Smooth muscle cell (in vitro differentiated cells): ENCODE data around the gene FYB2. TPM values are rescaled to one million over a fixed set of nuclear protein-coding genes. Genes with fewer than 3 reads are reported as not detected.
A peak's percentile ranks its signal among the peaks of the same experiment; 100 is the strongest.

ENCODE experiments used
- DNase-seq: peaks from one replicate; lab custom pipeline; 2025; ENCODE audit not compliant: unreplicated experiment; lab: John Stamatoyannopoulos, UW
- H2AFZ ChIP-seq: fragments of 200-600 bp; sonication (generic); 2 replicates; pipeline ENCODE4 v1.6.0; 2016; ENCODE audit warnings: antibody characterized with exemption, low read depth, mild to moderate bottlenecking
- H3F3A ChIP-seq: fragments of 200-600 bp; sonication (generic); 2 replicates; pipeline ENCODE4 v1.6.0; 2017; ENCODE audit warnings: antibody characterized with exemption, low read depth
- H3K27ac ChIP-seq: fragments of 200-600 bp; sonication (generic); 2 replicates; pipeline ENCODE4 v1.5.1; 2016; ENCODE audit warnings: low read depth, mild to moderate bottlenecking
- H3K27me3 ChIP-seq: fragments of 200-600 bp; sonication (generic); 2 replicates; pipeline ENCODE4 v1.6.1; 2016; ENCODE audit warnings: low read depth, mild to moderate bottlenecking
- H3K36me3 ChIP-seq: fragments of 200-600 bp; sonication (generic); 2 replicates; pipeline ENCODE4 v1.5.1; 2016; ENCODE audit warnings: low read depth
- H3K4me1 ChIP-seq: fragments of 200-600 bp; sonication (generic); 2 replicates; pipeline ENCODE4 v1.5.1; 2016; ENCODE audit warnings: low read depth
- H3K4me2 ChIP-seq: fragments of 200-600 bp; sonication (generic); 2 replicates; pipeline ENCODE4 v1.6.0; 2016; ENCODE audit warnings: mild to moderate bottlenecking
- H3K4me3 ChIP-seq: fragments of 200-600 bp; sonication (generic); 2 replicates; pipeline ENCODE4 v1.5.1; 2016; ENCODE audit warnings: mild to moderate bottlenecking
- H3K79me2 ChIP-seq: fragments of 200-600 bp; sonication (generic); 2 replicates; pipeline ENCODE4 v1.6.0; 2016; ENCODE audit warnings: low read depth, mild to moderate bottlenecking
- H3K9ac ChIP-seq: fragments of 200-600 bp; sonication (generic); 2 replicates; pipeline ENCODE4 v1.6.0; 2016; ENCODE audit warnings: low read depth
- H3K9me3 ChIP-seq: fragments of 200-600 bp; sonication (generic); replicated peaks from 2 replicates; pipeline ENCODE4 v1.5.1; 2016; ENCODE audit warnings: low read depth
- H4K20me1 ChIP-seq: fragments of 200-600 bp; sonication (generic); 2 replicates; pipeline ENCODE4 v1.6.0; 2016; ENCODE audit warnings: low read depth
- CTCF ChIP-seq: fragments of 200-600 bp; sonication (generic); IDR thresholded peaks from 2 replicates; pipeline ENCODE4 v1.5.1; 2017; ENCODE audit warnings: borderline replicate concordance, mild to moderate bottlenecking, antibody characterized with exemption; ENCODE audit not compliant: insufficient read depth, poor library complexity, severe bottlenecking
- WGBS: methylation state at CpG from one replicate; pipeline ENCODE4 v1.1.7; 2016; ENCODE audit warnings: low lambda C conversion rate; 5-methylcytosine and 5-hydroxymethylcytosine counted together
- polyA plus RNA-seq: library from polyadenylated mRNA; unstranded; fragments of >200 nt; fragmentation: Nextera tagmentation; extraction: Ambion mirVana; gene quantifications from 2 replicates; pipeline ENCODE4 v1.2.1, GENCODE V29; 2016
- total RNA-seq: library from RNA; depleted of rRNA; stranded (reverse); fragments of >200 nt; gene quantifications from 2 replicates; pipeline ENCODE4 v1.2.3, GENCODE V29; 2014

Gene FYB2
- total and polyA plus RNA-seq, 2 experiments from 2014 or later: 0.65 to 3.6 TPM

GRCh38 chr1:56696663-56697062, 122.5 kb downstream of the FYB2 start:
- Histone ChIP-seq H3K27ac (no peak overlapping the region), H3K4me3 (no peak overlapping the region), H4K20me1 (no peaks in the 10 kb centered on the region), H3K27me3 (no peaks in the 10 kb centered on the region), H3K4me2 (no peak overlapping the region), H3K4me1 (no peaks in the 10 kb centered on the region), H3K36me3 (no peaks in the 10 kb centered on the region), H2AFZ (no peak overlapping the region), H3K79me2 (no peaks in the 10 kb centered on the region), H3F3A (no peaks in the 10 kb centered on the region), H3K9me3 (peaks cover 7% of the 10 kb centered on the region), H3K9ac (no peak overlapping the region)
- WGBS: 93% methylated on average over 3 of the region's 3 CpGs
- no peak for DNase-seq
- TF ChIP-seq CTCF: no peak

DNA sequence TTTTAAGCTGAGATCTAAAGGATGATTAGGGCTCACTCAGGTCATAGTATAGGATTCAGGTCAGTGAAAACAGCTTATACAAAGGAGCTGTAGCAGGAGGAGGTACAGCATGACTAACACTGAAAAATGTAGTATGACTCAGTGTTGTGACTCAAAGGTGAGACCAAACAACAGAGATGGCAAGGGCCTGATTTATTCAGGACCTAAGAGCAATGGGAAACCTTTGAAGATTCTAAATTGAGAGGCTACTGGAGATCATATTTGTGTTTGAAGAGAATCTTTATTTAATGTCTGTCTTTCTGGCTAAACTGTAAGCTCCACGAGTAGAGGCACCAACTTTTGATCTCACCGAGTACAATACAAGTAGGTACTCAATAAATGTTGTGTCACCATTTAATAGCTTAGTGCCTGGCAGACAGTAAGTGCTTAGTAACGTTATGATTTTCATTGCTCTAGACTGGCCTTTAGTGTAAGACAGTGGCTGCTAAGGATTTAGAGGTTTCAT, 130.6 kb downstream of the FYB2 start:
- Histone ChIP-seq H3K36me3 (no peaks in the 10 kb centered on the region), H3K9me3 (no peaks in the 10 kb centered on the region), H4K20me1 (no peaks in the 10 kb centered on the region), H3K4me1 (peaks cover 7% of the 10 kb centered on the region), H3K9ac (peak overlapping the region; percentile 21), H3K27ac (peak overlapping the region; percentile 86), H3F3A (no peaks in the 10 kb centered on the region), H3K4me2 (no peak overlapping the region), H3K4me3 (no peak overlapping the region), H2AFZ (no peak overlapping the region), H3K79me2 (no peaks in the 10 kb centered on the region), H3K27me3 (no peaks in the 10 kb centered on the region)
- 34% methylated on average over 3 of the region's 3 CpGs for WGBS
- no peak for TF ChIP-seq CTCF
- no peak for DNase-seq

GRCh38 chr1:56686169-56686568, 133.0 kb downstream of the FYB2 start:
- no peak overlapping the region for H3K27ac ChIP-seq
- H2AFZ ChIP-seq: no peak overlapping the region
- H3K27me3 ChIP-seq: no peaks in the 10 kb centered on the region
- no peaks in the 10 kb centered on the region for H3K36me3 ChIP-seq
- whole genome bisulfite sequencing: 93% methylated on average over 2 of the region's 2 CpGs
- no peaks in the 10 kb centered on the region for H3F3A ChIP-seq
- H3K79me2 ChIP-seq: no peaks in the 10 kb centered on the region
- peaks cover 7% of the 10 kb centered on the region for H3K4me1 ChIP-seq
- no peak for DNase-seq
- H3K9me3 ChIP-seq: no peaks in the 10 kb centered on the region
- no peak overlapping the region for H3K9ac ChIP-seq
- no peak for TF ChIP-seq CTCF
- no peak overlapping the region for H3K4me3 ChIP-seq
- H4K20me1 ChIP-seq: no peaks in the 10 kb centered on the region
- no peak overlapping the region for H3K4me2 ChIP-seq

- H3K27ac ChIP-seq: no peak overlapping the region
- H3K4me1 ChIP-seq: peaks cover 6% of the 10 kb centered on the region
- TF ChIP-seq CTCF: no peak
- H3K4me3 ChIP-seq: no peak overlapping the region
- no peak overlapping the region for H2AFZ ChIP-seq
- H3K79me2 ChIP-seq: no peaks in the 10 kb centered on the region
- H3K36me3 ChIP-seq: no peaks in the 10 kb centered on the region
- no peak overlapping the region for H3K4me2 ChIP-seq
- H3K27me3 ChIP-seq: no peaks in the 10 kb centered on the region
- H3K9ac ChIP-seq: no peak overlapping the region
- no peaks in the 10 kb centered on the region for H3K9me3 ChIP-seq
- no peaks in the 10 kb centered on the region for H3F3A ChIP-seq
- H4K20me1 ChIP-seq: no peaks in the 10 kb centered on the region
- no peak for DNase-seq
Measured at GRCh38 chr1:56683569-56683968, 135.6 kb downstream of the FYB2 start.
